RWPE2 (cell line): ENCODE measurements around the gene PPY.

Experiments used
- ATAC-seq: fragments of 200-7000 bp; cut with Tn5 transposase; 3 replicates; pipeline ENCODE4 v1.9.1; 2021; ENCODE audit warnings: low read depth
- DNase-seq: peaks from one replicate; pipeline ENCODE4 v3.0.0-alpha.2; 2020; ENCODE audit warnings: low spot score
- H3K27ac ChIP-seq: fragments of 450-650 bp; 2 replicates; pipeline ENCODE4 v1.5.1; 2017; ENCODE audit warnings: mild to moderate bottlenecking; ENCODE audit not compliant: poor library complexity, severe bottlenecking
- H3K27me3 ChIP-seq: fragments of 250-450 bp; sonication (Bioruptor Pico); 2 replicates; pipeline ENCODE4 v1.5.1; 2021; ENCODE audit warnings: mild to moderate bottlenecking, moderate library complexity; ENCODE audit not compliant: insufficient read depth, poor library complexity, severe bottlenecking
- H3K36me3 ChIP-seq: fragments of 250-450 bp; sonication (Bioruptor Pico); 2 replicates; pipeline ENCODE4 v1.5.1; 2020; ENCODE audit warnings: low read depth, mild to moderate bottlenecking, moderate library complexity
- H3K4me1 ChIP-seq: fragments of 250-450 bp; sonication (Bioruptor Pico); 2 replicates; pipeline ENCODE4 v1.5.1; 2021; ENCODE audit warnings: mild to moderate bottlenecking, moderate library complexity; ENCODE audit not compliant: insufficient read depth, poor library complexity, severe bottlenecking
- H3K4me3 ChIP-seq: fragments of 250-450 bp; sonication (Bioruptor Pico); 2 replicates; pipeline ENCODE4 v1.5.1; 2021; ENCODE audit warnings: mild to moderate bottlenecking, moderate library complexity; ENCODE audit not compliant: severe bottlenecking
- H3K9me3 ChIP-seq: fragments of 250-450 bp; sonication (Bioruptor Pico); 2 replicates; pipeline ENCODE4 v1.5.1; 2021; ENCODE audit warnings: mild to moderate bottlenecking, moderate library complexity; ENCODE audit not compliant: severe bottlenecking
- TF ChIP-seq, protein P1 (sequence below): fragments of 450-650 bp; IDR thresholded peaks from one replicate; pipeline ENCODE4 v1.5.1; 2017; ENCODE audit warnings: mild to moderate bottlenecking, moderate library complexity; ENCODE audit not compliant: poor library complexity, severe bottlenecking

Gene PPY

DNA sequence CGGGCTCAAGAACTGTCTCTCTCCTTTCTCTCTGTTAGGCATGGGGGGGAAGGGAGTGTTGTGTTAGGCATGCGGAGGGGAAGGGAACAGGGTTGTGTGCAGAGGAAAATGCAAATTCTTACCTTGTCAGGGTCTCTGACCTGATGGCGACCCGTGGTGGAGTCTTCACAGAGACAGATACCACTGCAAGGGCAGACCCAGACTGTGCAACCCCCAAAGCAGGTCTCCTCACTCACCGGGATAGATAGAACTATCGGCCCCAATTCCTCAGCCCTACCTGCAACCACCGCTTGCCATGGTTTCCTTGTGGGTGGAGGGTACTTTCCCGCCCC lies 25.3 kb downstream of the PPY start:
- Histone ChIP-seq H3K27me3 (peaks cover 16% of the 10 kb centered on the region), H3K27ac (no peak overlapping the region), H3K36me3 (no peaks in the 10 kb centered on the region), H3K9me3 (no peaks in the 10 kb centered on the region), H3K4me1 (no peaks in the 10 kb centered on the region), H3K4me3 (no peak overlapping the region)
- ATAC-seq, result no peak
- no peak for DNase-seq
- TF ChIP-seq, protein P1, sequence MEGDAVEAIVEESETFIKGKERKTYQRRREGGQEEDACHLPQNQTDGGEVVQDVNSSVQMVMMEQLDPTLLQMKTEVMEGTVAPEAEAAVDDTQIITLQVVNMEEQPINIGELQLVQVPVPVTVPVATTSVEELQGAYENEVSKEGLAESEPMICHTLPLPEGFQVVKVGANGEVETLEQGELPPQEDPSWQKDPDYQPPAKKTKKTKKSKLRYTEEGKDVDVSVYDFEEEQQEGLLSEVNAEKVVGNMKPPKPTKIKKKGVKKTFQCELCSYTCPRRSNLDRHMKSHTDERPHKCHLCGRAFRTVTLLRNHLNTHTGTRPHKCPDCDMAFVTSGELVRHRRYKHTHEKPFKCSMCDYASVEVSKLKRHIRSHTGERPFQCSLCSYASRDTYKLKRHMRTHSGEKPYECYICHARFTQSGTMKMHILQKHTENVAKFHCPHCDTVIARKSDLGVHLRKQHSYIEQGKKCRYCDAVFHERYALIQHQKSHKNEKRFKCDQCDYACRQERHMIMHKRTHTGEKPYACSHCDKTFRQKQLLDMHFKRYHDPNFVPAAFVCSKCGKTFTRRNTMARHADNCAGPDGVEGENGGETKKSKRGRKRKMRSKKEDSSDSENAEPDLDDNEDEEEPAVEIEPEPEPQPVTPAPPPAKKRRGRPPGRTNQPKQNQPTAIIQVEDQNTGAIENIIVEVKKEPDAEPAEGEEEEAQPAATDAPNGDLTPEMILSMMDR, result no peak

DNA sequence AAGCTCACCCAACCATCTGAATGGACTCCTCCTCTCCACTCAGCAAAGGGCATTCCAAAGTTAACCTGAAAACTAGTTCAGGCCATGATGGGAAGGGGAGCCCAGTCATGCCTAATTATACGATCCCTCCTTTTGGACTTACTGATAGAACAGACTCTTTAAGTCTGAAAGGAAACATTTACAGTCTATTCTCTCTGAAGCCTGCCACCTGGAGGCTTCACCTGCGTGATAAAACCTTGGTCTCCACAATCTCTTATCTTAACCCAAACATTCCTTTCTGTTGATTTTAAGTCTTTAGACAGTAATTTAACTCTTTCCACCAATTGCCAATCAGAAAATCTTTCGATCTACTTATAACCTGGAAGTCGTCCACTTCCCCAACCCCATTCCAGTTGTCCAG lies 25.9 kb downstream of the PPY start:
- Histone ChIP-seq H3K27ac (no peak overlapping the region), H3K4me1 (no peaks in the 10 kb centered on the region), H3K4me3 (no peak overlapping the region), H3K9me3 (no peaks in the 10 kb centered on the region), H3K27me3 (peaks cover 16% of the 10 kb centered on the region), H3K36me3 (no peaks in the 10 kb centered on the region)
- DNase-seq, result no peak
- TF ChIP-seq, protein P1, result no peak
- no peak for ATAC-seq

DNA sequence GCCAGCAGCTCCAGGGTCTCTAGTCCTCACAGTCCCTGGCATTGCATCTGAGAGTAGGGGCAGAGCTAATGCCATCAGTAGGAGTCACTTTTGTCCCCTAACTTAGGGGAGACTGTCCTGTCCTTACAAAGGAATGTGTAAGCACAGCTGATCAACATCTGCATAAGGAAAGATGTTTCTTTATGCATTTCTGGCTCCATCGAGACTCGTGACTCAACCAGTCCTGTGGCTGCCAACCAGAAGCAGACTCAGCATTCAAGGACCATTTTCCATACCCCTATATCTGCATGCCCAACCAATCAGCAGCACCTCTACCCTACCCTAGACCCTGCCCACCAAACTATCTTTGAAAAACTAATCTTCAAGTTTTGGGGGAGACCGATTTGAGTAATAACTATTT lies 26.7 kb downstream of the PPY start:
- Histone ChIP-seq H3K27me3 (peaks cover 16% of the 10 kb centered on the region), H3K9me3 (no peaks in the 10 kb centered on the region), H3K4me1 (no peaks in the 10 kb centered on the region), H3K36me3 (no peaks in the 10 kb centered on the region), H3K27ac (no peak overlapping the region), H3K4me3 (no peak overlapping the region)
- DNase-seq (no peak), ATAC-seq (no peak)
- TF ChIP-seq, protein P1, result no peak

DNA sequence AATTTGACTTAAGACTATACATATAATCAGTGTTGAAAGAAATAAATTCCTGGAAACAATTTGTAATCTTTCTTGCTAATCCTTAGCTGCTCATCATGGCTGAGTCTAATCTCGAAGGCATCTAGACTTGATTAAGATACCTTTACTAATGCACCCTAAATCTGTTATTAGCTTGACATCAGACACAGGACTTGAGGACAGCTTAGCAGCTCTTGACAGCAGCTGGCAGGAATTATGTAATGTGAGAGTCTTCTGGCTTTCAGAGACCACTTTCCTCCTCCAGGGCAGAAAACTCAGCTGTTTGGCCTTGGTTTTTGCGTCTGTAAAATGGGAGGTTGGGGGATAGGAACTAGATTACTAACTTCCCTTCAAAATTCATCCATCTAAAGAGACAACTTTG lies 27.8 kb downstream of the PPY start:
- Histone ChIP-seq H3K36me3 (no peaks in the 10 kb centered on the region), H3K27me3 (peaks cover 16% of the 10 kb centered on the region)
- ATAC-seq, result no peak

DNA sequence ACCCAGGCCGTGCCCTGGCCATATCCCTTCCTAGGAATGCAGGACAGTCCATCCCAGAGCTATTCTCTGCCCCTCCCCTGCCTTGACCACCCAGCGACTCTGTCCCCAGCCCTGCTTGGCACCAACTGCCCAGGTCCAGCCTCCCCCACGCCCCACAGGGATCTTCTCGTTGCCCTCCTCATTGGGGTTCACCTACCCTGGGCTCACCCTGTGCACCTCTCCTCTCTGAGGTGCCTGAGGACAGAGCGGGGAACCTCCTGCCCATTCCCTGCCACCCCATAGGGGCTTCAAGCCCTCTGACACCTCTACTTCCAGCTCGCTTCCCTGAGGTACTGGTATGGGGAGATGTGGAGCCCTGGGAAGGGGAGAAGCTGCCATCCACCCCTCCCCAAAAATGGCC lies 28.7 kb downstream of the PPY start:
- DNase-seq, result no peak
- Histone ChIP-seq H3K9me3 (no peaks in the 10 kb centered on the region), H3K27ac (no peak overlapping the region), H3K4me3 (no peak overlapping the region), H3K4me1 (no peaks in the 10 kb centered on the region), H3K36me3 (no peaks in the 10 kb centered on the region), H3K27me3 (peaks cover 16% of the 10 kb centered on the region)
- TF ChIP-seq, protein P1, result no peak
- ATAC-seq, result no peak

More for the DNA sequence above, 27.8 kb downstream of the PPY start:
- Histone ChIP-seq H3K27ac (no peak overlapping the region), H3K9me3 (no peaks in the 10 kb centered on the region), H3K4me1 (no peaks in the 10 kb centered on the region), H3K4me3 (no peak overlapping the region)
- no peak for DNase-seq
- TF ChIP-seq, protein P1, result no peak
